Smooth muscle cell (in vitro differentiated cells): ENCODE measurements around the gene PNLIPRP1. TPM values are rescaled to one million over a fixed set of nuclear protein-coding genes. Genes with fewer than 3 reads are reported as not detected.

Source experiments
- DNase-seq: peaks from one replicate; lab custom pipeline; 2025; ENCODE audit not compliant: unreplicated experiment; lab: John Stamatoyannopoulos, UW
- H2AFZ ChIP-seq: fragments of 200-600 bp; sonication (generic); 2 replicates; pipeline ENCODE4 v1.6.0; 2016; ENCODE audit warnings: antibody characterized with exemption, low read depth, mild to moderate bottlenecking
- H3F3A ChIP-seq: fragments of 200-600 bp; sonication (generic); 2 replicates; pipeline ENCODE4 v1.6.0; 2017; ENCODE audit warnings: antibody characterized with exemption, low read depth
- H3K27ac ChIP-seq: fragments of 200-600 bp; sonication (generic); 2 replicates; pipeline ENCODE4 v1.5.1; 2016; ENCODE audit warnings: low read depth, mild to moderate bottlenecking
- H3K27me3 ChIP-seq: fragments of 200-600 bp; sonication (generic); 2 replicates; pipeline ENCODE4 v1.6.1; 2016; ENCODE audit warnings: low read depth, mild to moderate bottlenecking
- H3K36me3 ChIP-seq: fragments of 200-600 bp; sonication (generic); 2 replicates; pipeline ENCODE4 v1.5.1; 2016; ENCODE audit warnings: low read depth
- H3K4me1 ChIP-seq: fragments of 200-600 bp; sonication (generic); 2 replicates; pipeline ENCODE4 v1.5.1; 2016; ENCODE audit warnings: low read depth
- H3K4me2 ChIP-seq: fragments of 200-600 bp; sonication (generic); 2 replicates; pipeline ENCODE4 v1.6.0; 2016; ENCODE audit warnings: mild to moderate bottlenecking
- H3K4me3 ChIP-seq: fragments of 200-600 bp; sonication (generic); 2 replicates; pipeline ENCODE4 v1.5.1; 2016; ENCODE audit warnings: mild to moderate bottlenecking
- H3K79me2 ChIP-seq: fragments of 200-600 bp; sonication (generic); 2 replicates; pipeline ENCODE4 v1.6.0; 2016; ENCODE audit warnings: low read depth, mild to moderate bottlenecking
- H3K9ac ChIP-seq: fragments of 200-600 bp; sonication (generic); 2 replicates; pipeline ENCODE4 v1.6.0; 2016; ENCODE audit warnings: low read depth
- H3K9me3 ChIP-seq: fragments of 200-600 bp; sonication (generic); replicated peaks from 2 replicates; pipeline ENCODE4 v1.5.1; 2016; ENCODE audit warnings: low read depth
- H4K20me1 ChIP-seq: fragments of 200-600 bp; sonication (generic); 2 replicates; pipeline ENCODE4 v1.6.0; 2016; ENCODE audit warnings: low read depth
- CTCF ChIP-seq: fragments of 200-600 bp; sonication (generic); IDR thresholded peaks from 2 replicates; pipeline ENCODE4 v1.5.1; 2017; ENCODE audit warnings: borderline replicate concordance, mild to moderate bottlenecking, antibody characterized with exemption; ENCODE audit not compliant: insufficient read depth, poor library complexity, severe bottlenecking
- WGBS: methylation state at CpG from one replicate; pipeline ENCODE4 v1.1.7; 2016; ENCODE audit warnings: low lambda C conversion rate; 5-methylcytosine and 5-hydroxymethylcytosine counted together
- polyA plus RNA-seq: library from polyadenylated mRNA; unstranded; fragments of >200 nt; fragmentation: Nextera tagmentation; extraction: Ambion mirVana; gene quantifications from 2 replicates; pipeline ENCODE4 v1.2.1, GENCODE V29; 2016
- total RNA-seq: library from RNA; depleted of rRNA; stranded (reverse); fragments of >200 nt; gene quantifications from 2 replicates; pipeline ENCODE4 v1.2.3, GENCODE V29; 2014

Gene PNLIPRP1
- total RNA-seq (not detected in 2 replicates), polyA plus RNA-seq (not detected in 2 replicates)

DNA sequence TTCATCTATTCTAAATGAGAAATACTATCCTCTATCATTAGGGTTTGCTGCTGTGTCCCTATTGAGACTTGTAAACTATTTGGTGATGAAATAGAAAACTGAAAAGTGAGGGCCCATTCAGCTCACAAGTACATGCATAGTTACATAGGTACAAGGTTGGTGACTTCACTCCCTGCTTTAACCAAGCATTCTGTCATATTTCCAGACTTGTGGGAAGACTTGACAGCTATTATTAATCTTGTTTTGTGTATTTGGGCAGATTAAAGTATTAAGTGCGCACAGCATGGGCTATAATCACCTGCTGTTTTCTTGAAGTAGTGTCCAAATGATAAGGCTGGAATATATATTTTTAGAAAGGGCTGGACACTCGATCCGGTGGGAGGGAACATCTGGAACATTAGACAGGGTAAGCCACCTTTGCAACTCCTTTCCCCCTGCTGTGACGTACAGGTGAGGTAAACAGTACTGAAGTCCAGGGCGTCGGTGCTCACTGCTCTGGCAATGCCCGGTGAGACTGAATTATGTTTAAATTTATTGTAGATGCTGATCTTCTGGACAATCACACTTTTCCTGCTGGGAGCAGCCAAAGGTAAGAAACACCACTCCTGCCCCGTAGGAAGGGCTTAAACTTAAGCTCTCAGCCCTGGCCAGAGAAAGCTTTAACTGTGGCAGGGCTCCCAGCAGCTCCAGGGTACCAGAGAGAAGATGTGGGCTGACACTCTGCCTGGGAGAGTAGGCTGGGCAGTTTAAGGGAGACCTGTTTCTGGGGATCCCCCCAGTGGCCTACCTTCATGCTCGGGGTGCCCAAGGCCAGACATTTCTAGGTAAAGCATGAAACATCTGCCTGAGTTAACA lies at the start of gene PNLIPRP1:
Gene PNLIPRP1 (plus strand): TSS at position 370 of the 855 bp plus-strand sequence. CDS start 171 bp downstream, at position 541.
- 93% methylated on average over 9 of the region's 9 CpGs for WGBS
- H2AFZ ChIP-seq, result no peak within 1 kb of the TSS
- no peaks in the 10 kb centered on the region for H3K36me3 ChIP-seq
- H3K4me1 ChIP-seq, result no peaks in the 10 kb centered on the region
- H3K27ac ChIP-seq, result no peak within 1 kb of the TSS
- H3K79me2 ChIP-seq, result no peaks in the 10 kb centered on the region
- no peaks in the 10 kb centered on the region for H3F3A ChIP-seq
- DNase-seq, result no peak
- H3K9ac ChIP-seq, result no peak within 1 kb of the TSS
- H3K4me2 ChIP-seq, result no peak within 1 kb of the TSS
- H3K4me3 ChIP-seq, result no peak within 1 kb of the TSS
- no peaks in the 10 kb centered on the region for H3K9me3 ChIP-seq
- H3K27me3 ChIP-seq, result no peaks in the 10 kb centered on the region
- H4K20me1 ChIP-seq, result no peaks in the 10 kb centered on the region
- TF ChIP-seq CTCF, result no peak

GRCh38 chr10:116542007-116542677 lies 48.6 kb upstream of the PNLIPRP1 start:
- Histone ChIP-seq H4K20me1 (no peaks in the 10 kb centered on the region), H3K4me2 (no peak overlapping the region), H3F3A (no peaks in the 10 kb centered on the region), H3K27ac (no peak overlapping the region), H2AFZ (no peak overlapping the region), H3K4me1 (no peaks in the 10 kb centered on the region), H3K4me3 (no peak overlapping the region), H3K9me3 (no peaks in the 10 kb centered on the region), H3K79me2 (no peaks in the 10 kb centered on the region), H3K9ac (no peak overlapping the region), H3K36me3 (no peaks in the 10 kb centered on the region), H3K27me3 (no peaks in the 10 kb centered on the region)
- no peak for TF ChIP-seq CTCF
- no peak for DNase-seq

GRCh38 chr10:116545122-116545521 lies 45.6 kb upstream of the PNLIPRP1 start:
- 90% methylated on average over 1 of the region's 1 CpG for WGBS
- Histone ChIP-seq H3K4me2 (no peak overlapping the region), H3K36me3 (no peaks in the 10 kb centered on the region), H3K4me3 (no peak overlapping the region), H3F3A (no peaks in the 10 kb centered on the region), H3K9ac (no peak overlapping the region), H3K79me2 (no peaks in the 10 kb centered on the region), H2AFZ (no peak overlapping the region), H3K27ac (no peak overlapping the region), H3K4me1 (no peaks in the 10 kb centered on the region), H4K20me1 (no peaks in the 10 kb centered on the region), H3K9me3 (no peaks in the 10 kb centered on the region), H3K27me3 (no peaks in the 10 kb centered on the region)
- DNase-seq, result no peak
- no peak for TF ChIP-seq CTCF
